Naive thymus-derived CD4-positive, alpha-beta T cell (primary cell): Measurements from ENCODE around the gene SOX6. TPM values are rescaled to one million over a fixed set of nuclear protein-coding genes. Genes with fewer than 3 reads are reported as not detected.

Source experiments
- ATAC-seq: fragments of 150-1000 bp; cut with Tn5 transposase; 2 replicates; pipeline ENCODE4 v1.10.0; 2021; ENCODE audit warnings: mild to moderate bottlenecking, moderate library complexity
- CTCF ChIA-PET: fragments of 350-600 bp; sonication (Branson Sonifier 250); formaldehyde crosslinking; loops from one replicate; lab custom pipeline; 2021; ENCODE audit warnings: antibody characterized with exemption; lab: Charles Lee
- POLR2A ChIA-PET: fragments of 350-600 bp; sonication (Branson Sonifier 250); formaldehyde crosslinking; loops from one replicate; lab custom pipeline; 2021; ENCODE audit warnings: antibody characterized with exemption, inconsistent platforms; lab: Charles Lee
- DNase-seq, 9 donors: peaks; one replicate each; pipeline versions ENCODE4 v3.0.0 to v3.0.0-alpha.2; 2020 to 2022; ENCODE audit warnings: mixed read lengths in 1 of 9
- H3K27ac ChIP-seq: one replicate; pipeline ENCODE4 v1.7.0; 2013; ENCODE audit warnings: mild to moderate bottlenecking, low read depth, low read length, moderate library complexity
- H3K27me3 ChIP-seq, 2 donors: one replicate each; pipeline ENCODE4 v1.7.0; 2013; ENCODE audit warnings: low read length in 2 of 2, mild to moderate bottlenecking in 2 of 2, moderate library complexity in 2 of 2; ENCODE audit not compliant: control insufficient read depth in 2 of 2, insufficient read depth in 2 of 2
- H3K36me3 ChIP-seq, 3 experiments: 1 replicate in 2 of 3; 2 replicates in 1 of 3; pipeline ENCODE4 v1.7.0; 2013; ENCODE audit warnings: low read length in 3 of 3, mild to moderate bottlenecking in 3 of 3, moderate library complexity in 1 of 3; ENCODE audit not compliant: insufficient read depth in 3 of 3, control insufficient read depth in 2 of 3
- H3K4me1 ChIP-seq, 2 donors: one replicate each; pipeline ENCODE4 v1.7.0; 2013; ENCODE audit warnings: low read length in 2 of 2, mild to moderate bottlenecking in 2 of 2, moderate library complexity in 1 of 2; ENCODE audit not compliant: control insufficient read depth in 2 of 2, insufficient read depth in 2 of 2
- H3K4me3 ChIP-seq: 2 replicates; pipeline ENCODE4 v1.7.0; 2013; ENCODE audit warnings: mild to moderate bottlenecking, low read length
- H3K9me3 ChIP-seq, 3 experiments: 1 replicate in 2 of 3; 2 replicates in 1 of 3; pipeline ENCODE4 v1.7.0; 2013; ENCODE audit warnings: low read length in 3 of 3; ENCODE audit not compliant: control insufficient read depth in 2 of 3
- H3K27ac Mint-ChIP-seq, 9 donors: one replicate each; pipeline ENCODE4 v1.8.0; 2020 to 2022; ENCODE audit warnings: mixed read lengths in 9 of 9, mild to moderate bottlenecking in 8 of 9, moderate library complexity in 5 of 9, inconsistent platforms in 2 of 9
- H3K27me3 Mint-ChIP-seq, 5 donors: one replicate each; pipeline ENCODE4 v1.8.0; 2021 to 2022; ENCODE audit warnings: mixed read lengths in 5 of 5, mild to moderate bottlenecking in 1 of 5
- H3K36me3 Mint-ChIP-seq, 5 donors: one replicate each; pipeline ENCODE4 v1.8.0; 2020 to 2022; ENCODE audit warnings: mixed read lengths in 5 of 5, mild to moderate bottlenecking in 3 of 5, inconsistent platforms in 1 of 5
- H3K4me1 Mint-ChIP-seq, 7 donors: one replicate each; pipeline ENCODE4 v1.8.0; 2020 to 2022; ENCODE audit warnings: mixed read lengths in 7 of 7, mild to moderate bottlenecking in 3 of 7, inconsistent platforms in 1 of 7
- H3K4me3 Mint-ChIP-seq, 10 donors: one replicate each; pipeline ENCODE4 v1.8.0; 2020 to 2022; ENCODE audit warnings: mild to moderate bottlenecking in 10 of 10, mixed read lengths in 10 of 10, moderate library complexity in 6 of 10, inconsistent platforms in 2 of 10
- H3K9me3 Mint-ChIP-seq, 11 donors: one replicate each; pipeline ENCODE4 v1.8.0; 2020 to 2022; ENCODE audit warnings: mixed read lengths in 11 of 11, mild to moderate bottlenecking in 4 of 11, inconsistent platforms in 1 of 11, moderate library complexity in 1 of 11
- intact Hi-C, 2 donors: fragments of 100-400 bp; cut with micrococcal nuclease; formaldehyde crosslinking; loops; one replicate each; pipeline ENCODE4 v1.15.1; 2023
- polyA plus RNA-seq, 2 donors: library from polyadenylated mRNA; unstranded; fragments of 300-500 nt; fragmentation: Illumina TruSeq; gene quantifications; one replicate each; pipeline ENCODE4 v1.2.3, GENCODE V29; 2021
- total RNA-seq, 6 experiments: library from RNA in 5 of 6; stranded (reverse) in 5 of 6; gene quantifications; 1 replicate in 5 of 6; 2 replicates in 1 of 6; pipeline ENCODE4 v1.2.3 and lab custom pipeline; 2021 to 2026

The SOX6 gene
- total and polyA plus RNA-seq, 7 experiments from 2014 or later, result 0.51 TPM; not detected in 6

- Histone ChIP-seq H3K27me3 (no peaks in the 10 kb centered on the region), H3K4me3 (no peak overlapping the region), H3K27ac (no peak overlapping the region), H3K9me3 (no peaks in the 10 kb centered on the region), H3K36me3 (no peaks in the 10 kb centered on the region), H3K4me1 (no peaks in the 10 kb centered on the region)
- Mint-ChIP-seq H3K9me3 (peaks cover 0 to 10% (median 2%) of the 10 kb centered on the region in 11 donors), H3K27me3 (no peaks in the 10 kb centered on the region), H3K27ac (no peak overlapping the region), H3K4me3 (no peak overlapping the region), H3K4me1 (peaks cover 0 to 3% (median 0%) of the 10 kb centered on the region in 7 donors), H3K36me3 (no peaks in the 10 kb centered on the region)
- intact Hi-C loops, result no loop called here
- CTCF ChIA-PET, result no interaction called here
- POLR2A ChIA-PET, result no interaction called here
- ATAC-seq (no peak), DNase-seq (no peak)
Measured at GRCh38 chr11:16367252-16367651, 10.9 kb upstream of the SOX6 start.

GRCh38 chr11:16365581-16366228, 9.4 kb upstream of the SOX6 start:
- intact Hi-C loops, result no loop called here
- Mint-ChIP-seq H3K9me3 (peaks cover 0 to 7% (median 0%) of the 10 kb centered on the region in 11 donors), H3K4me1 (peaks cover 0 to 2% (median 0%) of the 10 kb centered on the region in 7 donors), H3K4me3 (no peak overlapping the region), H3K36me3 (no peaks in the 10 kb centered on the region), H3K27me3 (no peaks in the 10 kb centered on the region), H3K27ac (no peak overlapping the region)
- Histone ChIP-seq H3K27ac (no peak overlapping the region), H3K4me1 (no peaks in the 10 kb centered on the region), H3K9me3 (no peaks in the 10 kb centered on the region), H3K36me3 (no peaks in the 10 kb centered on the region), H3K27me3 (no peaks in the 10 kb centered on the region), H3K4me3 (no peak overlapping the region)
- ATAC-seq (no peak), DNase-seq (no peak)
- ChIA-PET POLR2A (no interaction called here), CTCF (no interaction called here)

GRCh38 chr11:16364254-16364653, 7.9 kb upstream of the SOX6 start:
- intact Hi-C loops, result no loop called here
- ATAC-seq (no peak), DNase-seq (no peak)
- no peaks in the 10 kb centered on the region for H3K9me3 ChIP-seq
- no peaks in the 10 kb centered on the region for H3K27me3 ChIP-seq
- POLR2A ChIA-PET, result no interaction called here
- no peak overlapping the region for H3K4me3 ChIP-seq
- H3K27me3 Mint-ChIP-seq, result no peaks in the 10 kb centered on the region
- H3K4me1 ChIP-seq, result no peaks in the 10 kb centered on the region
- no peak overlapping the region for H3K27ac Mint-ChIP-seq
- H3K9me3 Mint-ChIP-seq, result peaks cover 0 to 7% (median 0%) of the 10 kb centered on the region in 11 donors
- H3K4me1 Mint-ChIP-seq, result no peaks in the 10 kb centered on the region
- no peaks in the 10 kb centered on the region for H3K36me3 ChIP-seq
- no peaks in the 10 kb centered on the region for H3K36me3 Mint-ChIP-seq
- no peak overlapping the region for H3K27ac ChIP-seq
- CTCF ChIA-PET, result no interaction called here
- H3K4me3 Mint-ChIP-seq, result no peak overlapping the region

GRCh38 chr11:16363706-16364105, 7.4 kb upstream of the SOX6 start:
- Histone ChIP-seq H3K9me3 (no peaks in the 10 kb centered on the region), H3K27ac (no peak overlapping the region), H3K27me3 (no peaks in the 10 kb centered on the region), H3K36me3 (no peaks in the 10 kb centered on the region), H3K4me1 (no peaks in the 10 kb centered on the region), H3K4me3 (no peak overlapping the region)
- no peak for ATAC-seq
- H3K27me3 Mint-ChIP-seq, result no peaks in the 10 kb centered on the region
- ChIA-PET CTCF (no interaction called here), POLR2A (no interaction called here)
- intact Hi-C loops, result no loop called here
- no peak overlapping the region for H3K27ac Mint-ChIP-seq
- no peak for DNase-seq
- no peaks in the 10 kb centered on the region for H3K4me1 Mint-ChIP-seq
- H3K36me3 Mint-ChIP-seq, result no peaks in the 10 kb centered on the region
- H3K9me3 Mint-ChIP-seq, result peaks cover 0 to 7% (median 2%) of the 10 kb centered on the region in 11 donors
- H3K4me3 Mint-ChIP-seq, result no peak overlapping the region

- no peaks in the 10 kb centered on the region for H3K27me3 Mint-ChIP-seq
- Histone ChIP-seq H3K4me1 (no peaks in the 10 kb centered on the region), H3K27ac (no peak overlapping the region), H3K9me3 (no peaks in the 10 kb centered on the region), H3K36me3 (no peaks in the 10 kb centered on the region), H3K27me3 (no peaks in the 10 kb centered on the region), H3K4me3 (no peak overlapping the region)
- H3K36me3 Mint-ChIP-seq, result no peaks in the 10 kb centered on the region
- H3K4me1 Mint-ChIP-seq, result no peaks in the 10 kb centered on the region
- H3K27ac Mint-ChIP-seq, result no peak overlapping the region
- no peak overlapping the region for H3K4me3 Mint-ChIP-seq
- DNase-seq (no peak), ATAC-seq (no peak)
- peaks cover 0 to 8% (median 2%) of the 10 kb centered on the region in 11 donors for H3K9me3 Mint-ChIP-seq
- intact Hi-C loops, result no loop called here
- POLR2A ChIA-PET, result no interaction called here
- CTCF ChIA-PET, result no interaction called here
Measured at GRCh38 chr11:16361108-16361865, 4.9 kb upstream of the SOX6 start.

GRCh38 chr11:16359369-16359768, 3.0 kb upstream of the SOX6 start:
- Histone ChIP-seq H3K27ac (no peak overlapping the region), H3K4me3 (no peak overlapping the region), H3K36me3 (no peaks in the 10 kb centered on the region), H3K4me1 (no peaks in the 10 kb centered on the region), H3K27me3 (no peaks in the 10 kb centered on the region), H3K9me3 (no peaks in the 10 kb centered on the region)
- ATAC-seq (no peak), DNase-seq (no peak)
- POLR2A ChIA-PET, result no interaction called here
- no peaks in the 10 kb centered on the region for H3K27me3 Mint-ChIP-seq
- no peak overlapping the region for H3K4me3 Mint-ChIP-seq
- intact Hi-C loops, result no loop called here
- CTCF ChIA-PET, result no interaction called here
- no peaks in the 10 kb centered on the region for H3K36me3 Mint-ChIP-seq
- H3K9me3 Mint-ChIP-seq, result peaks cover 0 to 10% (median 2%) of the 10 kb centered on the region in 11 donors
- H3K4me1 Mint-ChIP-seq, result no peaks in the 10 kb centered on the region
- H3K27ac Mint-ChIP-seq, result no peak overlapping the region

- H3K9me3 ChIP-seq, result no peaks in the 10 kb centered on the region
- Mint-ChIP-seq H3K27me3 (no peaks in the 10 kb centered on the region), H3K4me3 (no peak overlapping the region), H3K27ac (no peak overlapping the region), H3K36me3 (no peaks in the 10 kb centered on the region), H3K9me3 (peaks cover 0 to 10% (median 2%) of the 10 kb centered on the region in 11 donors), H3K4me1 (no peaks in the 10 kb centered on the region)
- ChIA-PET POLR2A (no interaction called here), CTCF (no interaction called here)
- DNase-seq (no peak), ATAC-seq (no peak)
- H3K27ac ChIP-seq, result no peak overlapping the region
- intact Hi-C loops, result no loop called here
- H3K4me1 ChIP-seq, result no peaks in the 10 kb centered on the region
- no peaks in the 10 kb centered on the region for H3K36me3 ChIP-seq
- no peaks in the 10 kb centered on the region for H3K27me3 ChIP-seq
- no peak overlapping the region for H3K4me3 ChIP-seq
Measured at GRCh38 chr11:16358726-16359125, 2.4 kb upstream of the SOX6 start.
